Activated CD4-positive, alpha-beta T cell treated with anti-CD3 and anti-CD28 coated beads, Interleukin-2, Interleukin-4, amounts not matched to agents 100 ng/mL and 50 ng/mL, durations not matched to agents 16 hours and 8 hours (primary cell): Measurements from ENCODE around the gene NOL8.

Source experiments
- DNase-seq: peaks from one replicate; pipeline ENCODE4 v3.0.0-alpha.2; 2020; ENCODE audit warnings: low spot score

NOL8 gene

DNA sequence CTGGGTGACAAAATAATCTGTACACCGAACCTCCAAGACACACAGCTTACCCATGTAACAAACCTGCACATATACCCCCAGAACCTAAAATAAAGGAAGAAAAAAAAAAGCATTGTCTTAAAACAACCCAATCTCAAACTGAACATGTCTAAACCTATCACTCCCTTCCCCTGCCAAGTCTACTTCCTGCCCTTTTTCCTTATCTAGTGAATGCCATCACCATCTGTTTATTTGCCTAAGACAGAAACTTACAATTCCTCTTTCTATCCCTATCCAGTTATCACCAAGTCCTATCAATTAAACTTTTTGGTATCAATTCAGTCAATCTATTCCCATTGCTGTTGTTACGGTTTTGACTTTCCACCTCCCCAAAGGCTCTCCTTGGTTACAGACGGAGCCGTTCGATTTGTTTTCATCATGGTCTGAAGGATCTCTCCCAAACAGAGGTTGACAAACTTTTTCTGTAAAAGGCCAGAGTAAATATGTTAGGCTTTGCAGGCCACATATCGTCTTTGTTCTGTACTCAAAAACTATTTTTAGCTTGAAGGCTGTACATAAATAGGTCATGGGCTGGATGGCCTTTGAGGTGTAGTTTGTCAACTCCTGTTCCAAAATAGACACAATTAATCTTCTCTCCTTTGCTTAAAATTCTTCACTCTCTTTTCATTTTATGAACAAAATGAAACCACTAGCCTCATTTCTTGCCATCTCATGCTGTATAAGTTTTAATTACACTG lies 12.1 kb downstream of the NOL8 start:
- no peak for DNase-seq

DNA sequence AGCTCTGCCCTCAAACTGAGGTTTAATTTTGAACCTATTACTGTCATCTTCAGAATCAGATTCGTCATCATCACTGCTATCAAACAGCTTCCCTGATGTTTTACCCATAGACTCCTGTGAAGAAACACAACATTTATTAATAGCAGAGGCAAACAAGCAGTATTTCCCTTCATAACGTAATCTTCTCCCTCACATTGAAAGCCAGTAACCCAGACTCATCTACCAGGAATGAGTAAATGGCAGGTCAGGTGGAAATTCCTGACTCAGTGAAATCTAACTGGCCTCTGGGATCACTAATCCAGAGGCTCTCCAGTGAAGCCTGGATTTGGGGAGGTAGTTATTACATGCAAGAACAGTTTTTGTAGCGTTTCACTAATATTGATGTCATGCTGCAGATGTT lies 14.6 kb downstream of the NOL8 start:
- DNase-seq, result no peak

DNA sequence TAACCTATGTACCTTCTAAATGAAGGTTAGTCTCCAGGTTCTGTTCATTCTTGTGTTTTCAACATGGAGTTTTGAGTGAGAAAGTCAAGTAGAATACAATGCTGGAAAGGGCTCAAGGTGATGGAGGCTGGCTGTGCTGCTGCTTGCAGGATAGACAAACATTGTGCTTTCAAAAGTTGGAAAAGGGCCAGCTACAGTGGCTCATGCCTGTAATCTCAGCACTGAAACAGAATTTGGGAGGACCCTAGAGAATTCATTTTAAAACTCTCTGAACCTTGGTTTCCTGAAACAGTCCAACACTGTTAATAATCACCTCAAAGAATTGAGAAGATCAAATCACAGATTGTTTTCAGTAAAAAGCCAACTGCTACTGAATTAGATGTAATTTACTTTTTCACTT lies 16.3 kb downstream of the NOL8 start:
- DNase-seq, result no peak

DNA sequence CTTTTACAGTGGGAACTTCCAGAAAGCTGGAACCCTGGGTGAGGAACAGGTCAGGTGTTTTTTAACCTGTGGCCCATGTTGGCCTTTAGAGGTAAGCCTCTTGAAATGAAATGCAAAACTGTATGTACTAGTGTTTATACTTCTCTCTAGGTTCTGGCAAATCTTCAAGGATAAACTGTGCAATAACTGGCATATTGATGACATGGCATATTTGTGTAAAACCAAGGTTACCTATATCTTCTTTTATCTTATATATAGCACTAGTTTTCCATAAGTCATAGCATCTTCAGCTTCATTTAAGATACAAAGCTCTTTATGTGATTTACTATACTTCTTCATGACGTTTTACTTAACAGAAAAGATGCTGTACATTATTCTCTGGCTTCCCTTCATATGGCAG lies 24.2 kb downstream of the NOL8 start:
- no peak for DNase-seq

DNA sequence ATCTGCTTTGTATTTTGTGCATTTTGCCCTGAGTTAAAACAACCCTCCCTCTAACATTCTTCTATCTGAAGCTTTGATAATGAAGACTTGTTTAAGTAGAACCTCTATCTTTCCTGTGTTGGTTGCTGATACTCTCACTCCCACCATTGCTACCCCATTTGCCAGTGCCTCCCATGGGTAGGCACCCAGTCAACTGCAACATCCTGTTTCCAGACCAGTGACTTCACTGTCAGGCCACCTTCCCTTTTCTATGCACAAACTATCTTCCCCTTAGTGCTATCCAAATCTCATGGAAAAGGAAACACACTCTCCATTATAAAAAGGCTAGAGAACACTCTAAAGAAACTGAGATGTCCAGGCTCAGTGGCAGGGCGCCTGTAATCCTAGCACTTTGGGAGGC lies 26.0 kb downstream of the NOL8 start:
- DNase-seq, result no peak

DNA sequence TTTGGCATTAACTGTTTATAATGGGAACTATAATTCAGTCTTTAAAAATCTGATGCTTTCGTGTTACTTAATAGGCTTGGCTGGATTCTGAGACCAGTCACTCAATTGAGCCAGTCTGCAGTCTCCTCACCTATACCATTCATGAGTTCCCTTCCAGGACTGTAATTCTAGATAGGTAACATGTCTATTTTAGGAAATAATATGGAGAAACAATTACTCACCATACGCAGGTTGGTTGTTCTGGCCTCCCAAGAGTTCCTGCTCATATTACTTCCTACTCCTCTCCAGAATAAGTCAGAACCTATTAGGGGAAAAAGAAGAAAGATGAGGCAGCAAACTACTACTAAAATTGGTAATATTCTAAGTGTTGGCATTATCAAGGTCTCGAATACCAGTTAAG lies 27.1 kb downstream of the NOL8 start:
- no peak for DNase-seq

DNA sequence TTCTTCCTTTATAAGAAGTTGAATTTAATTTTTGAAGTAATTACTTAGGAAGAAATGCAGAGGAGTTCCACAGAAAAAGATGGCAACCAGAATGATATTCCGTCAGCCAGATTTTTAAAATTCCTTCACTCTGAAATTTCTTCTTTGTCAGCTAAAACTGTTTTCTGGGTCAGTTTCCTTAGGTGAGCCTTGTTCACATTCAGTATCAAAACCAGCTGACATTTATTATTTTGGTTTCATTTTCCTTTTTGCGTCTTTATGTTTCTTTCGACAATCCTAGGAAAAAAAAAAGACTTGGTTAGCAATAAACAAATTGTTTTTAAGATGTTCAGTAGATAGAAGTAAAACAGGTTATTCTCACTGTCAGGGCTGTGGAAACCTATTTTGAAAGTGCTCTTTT lies 27.5 kb downstream of the NOL8 start:
- DNase-seq, result no peak

DNA sequence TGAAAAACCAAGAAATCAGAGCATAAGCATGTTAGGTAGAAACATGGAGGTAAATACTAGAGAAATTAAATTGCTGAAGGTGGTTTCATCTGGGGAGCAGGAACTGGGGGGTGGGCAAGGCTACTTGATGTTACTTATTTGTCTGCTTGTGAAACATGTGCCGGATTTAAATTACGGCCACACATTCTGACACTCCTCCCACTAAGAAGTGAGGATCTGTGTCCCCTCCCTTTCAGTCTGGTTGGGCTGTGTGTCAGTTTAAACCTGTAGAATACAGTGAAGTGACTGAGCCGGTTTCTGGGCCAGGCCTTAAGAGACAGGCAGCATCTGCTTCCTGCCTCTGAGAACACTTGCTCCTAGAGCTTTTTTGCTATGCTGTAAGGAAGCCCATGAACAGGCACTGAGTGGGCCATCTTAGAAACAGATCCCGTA lies 29.3 kb downstream of the NOL8 start:
- no peak for DNase-seq

DNA sequence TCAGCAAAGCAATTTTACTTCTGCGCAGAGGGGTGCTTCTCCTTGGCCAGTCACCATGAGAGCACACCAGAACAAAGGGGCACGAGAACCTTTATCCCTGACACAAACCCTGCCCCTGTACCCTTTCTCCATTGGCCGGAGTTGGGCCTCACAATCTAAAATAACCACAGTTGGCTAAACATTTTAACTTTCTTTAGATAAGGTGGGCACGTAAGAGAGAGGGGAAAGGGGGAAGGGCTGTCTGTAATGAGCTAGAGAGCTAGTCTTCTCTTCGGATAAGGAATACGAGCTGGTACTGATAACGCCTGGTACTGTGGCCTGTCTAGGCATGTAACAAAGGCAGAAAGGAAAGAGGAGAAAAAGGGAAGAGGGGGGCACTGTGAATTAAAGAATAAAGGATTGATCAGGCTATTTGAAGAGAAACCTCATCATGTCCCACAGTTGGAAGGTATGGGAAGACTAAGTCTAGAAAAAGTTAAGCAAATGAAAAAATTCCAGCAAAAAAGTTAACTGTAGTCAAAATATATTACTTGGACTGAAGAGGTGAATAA lies 29.8 kb downstream of the NOL8 start:
- no peak for DNase-seq

DNA sequence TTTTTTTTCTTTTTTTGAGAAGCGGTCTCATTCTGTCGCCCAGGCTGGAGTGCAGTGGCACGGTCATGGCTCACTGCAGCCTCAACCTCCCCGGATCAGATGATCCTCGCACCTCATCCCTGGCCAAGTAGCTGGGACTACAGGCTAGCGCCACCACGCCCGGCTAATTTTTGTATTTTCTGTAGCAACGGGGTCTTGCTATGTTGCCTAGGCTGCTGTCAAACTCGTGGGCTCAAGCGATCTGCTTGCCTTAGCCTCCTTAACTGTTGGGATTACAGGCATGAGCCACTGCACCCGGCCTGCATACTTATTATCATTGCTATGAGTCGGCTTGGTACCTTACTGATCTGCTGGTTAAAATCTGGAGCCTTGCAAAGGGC lies 30.9 kb downstream of the NOL8 start:
- no peak for DNase-seq

DNA sequence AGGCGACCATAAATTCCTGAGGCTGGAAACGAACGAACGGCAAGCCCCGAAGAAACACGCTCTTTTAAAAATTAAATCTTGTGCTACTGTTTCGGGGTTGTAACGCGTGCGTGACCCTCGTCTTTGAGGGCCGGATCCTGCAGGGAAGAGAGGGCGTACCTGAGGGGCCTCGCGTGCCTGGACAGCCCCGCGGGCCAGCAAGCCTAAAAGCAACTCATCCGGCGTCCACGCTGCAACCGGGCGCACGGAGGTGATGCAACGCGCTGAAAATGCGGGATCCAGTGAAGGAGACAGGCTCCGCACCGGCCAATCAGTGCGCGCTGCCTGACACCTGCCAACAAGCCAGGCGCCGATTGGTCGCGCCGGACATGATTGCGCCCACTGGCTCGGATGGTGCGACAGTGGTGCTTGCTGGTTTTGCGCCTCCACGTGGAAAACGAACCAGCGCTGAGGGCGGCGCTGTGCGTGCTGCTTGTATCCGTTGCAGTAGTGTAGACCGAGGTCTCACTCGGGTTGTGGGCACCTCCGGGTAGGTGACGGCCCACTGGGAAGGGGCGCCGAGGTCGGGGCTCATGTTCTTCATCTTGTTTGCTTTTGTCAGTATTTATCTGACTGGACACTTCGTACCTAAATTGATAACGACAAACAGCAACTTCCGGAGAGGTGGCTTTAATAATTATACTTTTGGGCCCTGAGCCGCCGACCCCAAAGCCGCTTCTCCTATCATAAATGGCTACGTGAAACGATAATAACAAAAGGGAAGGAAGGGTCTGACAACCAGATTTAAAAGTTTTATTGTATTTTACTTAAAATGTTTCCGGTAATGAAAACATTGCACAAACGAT lies 31.5 kb downstream of the NOL8 start, which contains the start of gene IARS1:
Gene IARS1, minus strand, starts transcription at position 246 of the 845 bp plus-strand sequence. CDS start 4,278 bp downstream, outside the sequence.
- peak; percentile 99 for DNase-seq

DNA sequence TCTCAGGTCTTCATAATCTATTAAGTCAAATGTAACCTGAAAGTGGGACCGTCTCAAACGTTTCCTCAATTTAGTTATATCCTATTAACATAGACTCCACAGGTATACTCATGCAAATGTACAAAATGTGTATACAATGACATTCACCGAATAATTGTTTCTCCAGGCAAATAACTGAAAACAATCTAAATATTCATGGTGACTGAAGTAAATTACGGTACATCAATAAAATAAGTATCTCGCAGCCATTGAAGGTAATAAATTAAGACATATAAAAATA lies 32.1 kb downstream of the NOL8 start:
- DNase-seq, result no peak

DNA sequence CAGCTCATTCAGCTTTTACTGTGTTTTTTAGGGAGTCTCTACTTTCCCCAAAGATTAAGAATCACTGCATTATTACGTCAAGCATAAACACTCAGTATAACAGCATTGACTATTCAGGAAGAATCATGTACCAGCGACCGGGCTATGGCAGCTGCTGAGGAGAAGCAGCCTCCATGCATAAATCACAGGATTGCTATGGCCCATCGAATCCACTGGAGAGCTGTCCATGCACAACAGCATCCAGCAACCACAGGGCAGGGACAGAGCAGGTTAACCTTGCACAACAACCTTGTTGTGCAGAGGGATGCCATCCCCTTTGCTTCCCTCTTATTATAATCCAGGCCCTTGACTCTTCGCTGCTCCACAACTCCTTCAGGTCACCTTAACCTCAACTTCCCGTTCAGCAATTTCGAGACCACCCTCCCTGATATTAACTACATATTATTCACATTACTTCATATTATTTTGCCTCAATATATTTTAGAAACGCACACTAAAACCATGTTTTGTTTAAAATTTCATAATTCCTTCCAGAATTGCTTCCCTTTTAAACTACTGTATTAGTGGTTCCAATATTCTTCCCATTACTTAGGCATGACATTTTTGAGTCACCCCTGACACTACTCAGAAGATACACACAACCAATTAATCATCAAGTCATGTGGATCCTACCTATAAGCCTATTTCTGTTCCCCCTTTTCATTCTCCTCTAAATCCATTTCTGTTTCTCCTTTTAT lies 32.6 kb downstream of the NOL8 start:
- no peak for DNase-seq

DNA sequence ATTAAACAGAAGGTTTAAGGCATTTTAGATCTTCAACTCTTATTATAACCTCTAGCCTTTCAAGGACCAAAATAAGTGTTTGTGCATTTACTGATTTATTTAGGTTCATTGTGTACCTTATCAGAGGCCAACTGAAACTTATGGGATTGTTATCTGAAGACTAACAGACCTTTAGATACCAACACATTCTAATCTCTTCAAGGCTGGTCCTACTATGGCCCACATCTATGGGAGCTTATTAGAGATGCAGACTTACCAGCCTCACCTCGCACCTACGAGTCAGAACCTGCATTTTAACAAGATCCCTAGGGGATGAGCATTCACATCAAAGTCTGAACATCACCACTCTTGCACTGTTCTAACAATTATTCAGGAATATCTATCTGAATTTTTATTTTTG lies 33.6 kb downstream of the NOL8 start:
- DNase-seq, result no peak

DNA sequence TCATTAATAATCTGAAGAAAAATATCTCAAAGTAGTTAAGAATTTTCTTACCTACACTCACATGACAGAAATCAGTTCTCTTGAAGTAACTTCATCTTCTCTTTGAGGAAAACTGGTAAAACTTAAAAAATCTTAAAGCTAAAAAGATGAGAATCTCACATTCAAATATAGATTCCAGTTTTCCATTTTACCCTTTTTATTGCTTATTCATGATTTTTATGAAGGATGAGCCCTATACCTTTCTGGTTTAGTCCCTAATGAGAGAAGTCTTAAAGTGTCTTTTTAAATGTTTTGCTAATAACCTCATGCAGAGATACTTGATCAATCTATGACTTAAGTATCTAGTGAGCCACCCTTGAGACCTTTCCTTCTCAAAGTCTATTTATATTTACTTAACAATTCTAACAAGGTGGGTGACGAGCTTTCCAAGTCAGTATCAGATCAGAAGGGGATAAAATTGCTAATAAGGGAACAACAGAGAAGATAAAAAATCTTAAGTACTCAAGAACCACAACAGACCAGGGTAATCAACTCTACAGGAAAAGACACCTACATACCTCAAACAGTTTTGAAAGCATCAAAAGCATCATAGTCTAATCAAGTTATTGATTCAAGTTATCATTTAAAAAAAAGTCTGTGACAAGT lies 34.2 kb downstream of the NOL8 start:
- no peak for DNase-seq

DNA sequence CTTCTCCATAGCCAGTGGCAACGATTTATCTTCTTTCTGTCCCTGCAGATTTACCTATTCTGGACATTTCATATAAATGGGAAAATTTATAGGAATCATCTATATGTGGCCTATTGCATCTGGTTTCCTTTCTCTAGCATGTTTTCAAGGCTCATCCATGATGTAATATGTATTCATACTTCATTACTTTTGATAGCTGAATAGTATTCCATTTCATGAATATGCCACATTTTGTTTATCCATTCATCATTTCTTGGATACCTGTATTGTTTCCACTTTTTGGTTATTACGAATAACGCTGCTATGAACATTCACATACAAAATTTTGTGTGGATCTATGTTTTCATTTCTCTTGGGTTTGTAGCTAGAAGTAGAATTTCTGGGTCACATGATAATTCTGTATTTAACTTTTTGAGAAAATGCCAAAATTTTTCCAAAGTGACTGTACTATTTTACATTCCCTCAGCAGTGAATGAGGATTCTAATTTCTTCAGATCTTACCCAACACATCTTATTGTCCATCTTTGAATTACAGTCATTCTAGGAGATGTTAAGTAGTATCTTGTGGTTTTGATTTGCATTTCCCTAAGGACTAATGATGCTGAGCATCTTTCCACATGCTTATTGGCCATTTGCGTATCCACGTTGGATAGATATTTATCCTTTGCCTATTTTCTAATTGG lies 35.3 kb downstream of the NOL8 start:
- DNase-seq, result no peak

DNA sequence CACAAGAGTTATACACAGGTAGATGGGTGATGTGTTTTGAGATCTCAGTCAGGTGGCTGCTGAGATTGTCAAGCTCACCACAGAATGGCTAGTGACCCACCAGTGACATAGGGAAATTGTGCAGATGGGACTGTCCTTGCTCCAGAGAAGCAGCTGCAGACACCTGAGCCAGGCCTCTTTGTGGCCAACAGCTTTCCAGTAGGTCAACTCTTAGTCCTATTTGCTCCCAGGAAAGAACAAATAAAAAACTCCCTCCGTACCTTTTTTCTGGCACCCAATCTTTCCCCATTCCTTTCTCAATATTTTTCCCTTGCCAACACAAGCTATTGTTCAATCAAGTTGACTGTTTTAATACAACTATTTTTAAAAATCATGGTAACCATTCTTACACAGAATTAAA lies 45.8 kb downstream of the NOL8 start:
- DNase-seq, result no peak

DNA sequence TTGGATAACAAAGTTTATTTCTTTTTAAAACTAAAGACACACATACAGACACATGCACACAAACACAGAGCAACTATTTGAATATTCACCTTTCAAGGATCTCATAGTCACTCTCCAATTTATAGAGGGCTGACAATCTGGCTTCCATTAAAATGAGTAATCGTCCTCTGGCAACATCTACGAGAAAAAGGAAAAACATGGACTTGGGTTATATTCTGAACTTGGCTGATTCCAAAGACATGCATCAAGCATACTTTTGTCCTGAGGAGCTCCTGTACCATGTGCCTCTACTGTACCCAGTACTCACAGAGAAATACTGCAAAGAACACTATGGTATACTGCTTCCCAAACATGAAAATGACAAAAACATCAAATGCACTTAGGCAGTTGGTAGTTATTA lies 47.0 kb downstream of the NOL8 start:
- DNase-seq, result no peak

DNA sequence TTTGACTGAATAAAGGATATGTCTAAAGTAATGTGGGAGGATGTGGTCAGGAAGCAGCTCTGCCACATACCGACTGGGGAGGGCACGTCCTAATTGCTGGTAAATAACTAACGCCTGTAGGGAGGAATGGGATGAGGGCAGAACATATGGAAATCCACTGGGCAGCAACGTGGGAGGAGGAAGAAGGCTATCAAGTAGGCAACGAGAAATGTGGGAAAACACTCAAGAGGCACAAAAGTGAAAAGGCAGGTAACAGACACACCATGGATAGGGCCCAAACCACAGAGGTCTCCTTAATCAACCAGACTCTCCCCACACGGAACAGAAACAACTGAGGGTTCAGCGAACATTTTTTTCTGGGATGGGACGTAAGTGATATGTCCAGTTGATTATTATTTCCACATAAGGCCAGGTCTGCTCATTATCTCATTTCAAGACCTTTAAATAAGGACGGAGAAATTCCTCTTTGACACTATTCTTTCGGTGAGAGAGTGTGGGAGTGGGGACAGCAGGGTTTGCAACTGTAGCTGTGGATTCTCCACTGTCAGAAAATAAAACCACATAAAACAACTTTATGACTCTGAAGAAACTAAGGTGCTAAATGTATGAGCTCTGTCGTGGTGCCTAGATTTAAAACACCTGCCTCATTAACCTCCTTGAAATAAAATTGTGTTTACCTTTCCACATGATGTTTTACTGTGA lies 48.7 kb downstream of the NOL8 start:
- DNase-seq, result no peak

DNA sequence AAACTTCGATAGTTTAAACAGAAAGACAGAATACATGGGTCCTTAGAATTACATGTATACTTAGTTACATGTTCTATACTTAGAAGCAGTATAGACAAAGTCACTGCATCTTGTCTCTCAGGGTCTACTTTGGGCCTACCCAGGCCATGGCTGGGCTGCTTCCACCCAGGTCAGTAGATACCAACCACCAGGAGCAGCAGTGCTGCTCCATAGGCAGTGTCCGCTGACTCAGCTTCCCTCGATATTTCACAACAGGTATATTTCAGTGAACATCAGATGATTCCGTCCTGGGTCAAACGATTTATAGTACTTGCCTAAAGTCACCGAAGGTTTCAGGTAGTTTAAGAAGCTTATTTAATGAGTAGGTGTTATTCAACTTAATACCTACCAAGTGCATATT lies 49.6 kb downstream of the NOL8 start:
- DNase-seq, result no peak

DNA sequence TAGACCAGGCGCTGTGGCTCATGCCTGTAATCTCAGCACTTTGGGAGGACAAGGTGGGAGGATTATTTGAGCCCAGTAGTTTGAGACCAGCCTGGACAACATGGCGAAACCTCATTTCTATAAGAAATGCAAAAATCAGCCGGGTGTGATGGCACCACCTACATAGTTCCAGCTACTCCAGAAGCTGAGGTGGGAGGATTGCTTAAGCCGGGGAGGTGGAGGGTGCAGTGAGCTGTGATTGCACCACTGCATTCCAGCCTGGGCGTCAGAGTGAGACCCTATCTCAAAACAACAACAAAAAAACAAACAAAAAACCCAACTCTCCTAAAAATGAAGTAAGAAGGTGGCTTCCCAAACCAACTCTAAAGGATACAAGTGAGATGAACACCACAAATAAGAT lies 54.6 kb downstream of the NOL8 start:
- DNase-seq, result no peak
